Gastroesophageal sphincter (tissue), 4 donors: ENCODE data around the gene MSL1. TPM values are rescaled to one million over a fixed set of nuclear protein-coding genes. Genes with fewer than 3 reads are reported as not detected.

Source experiments
- ATAC-seq: fragments of 150-250 bp; one replicate; pipeline ENCODE4 v1.9.1; 2016; ENCODE audit warnings: mild to moderate bottlenecking, moderate library complexity
- H3K27ac ChIP-seq, 4 donors: fragments of 200-600 bp; sonication (generic) in 3 of 4; 1 replicate in 3 of 4; 2 replicates in 1 of 4; pipeline ENCODE4 v1.5.1; 2016 to 2019
- H3K27me3 ChIP-seq: fragments of 200-600 bp; sonication (generic); one replicate; pipeline ENCODE4 v1.5.1; 2019
- H3K36me3 ChIP-seq, 2 donors: fragments of 200-600 bp; sonication (generic); one replicate each; pipeline ENCODE4 v1.5.1; 2019; ENCODE audit warnings: control low read depth in 1 of 2
- H3K4me1 ChIP-seq, 3 donors: fragments of 200-600 bp; sonication (generic); 1 replicate in 2 of 3; 2 replicates in 1 of 3; pipeline ENCODE4 v1.5.1; 2016 to 2019; ENCODE audit warnings: control low read depth in 2 of 3
- H3K4me3 ChIP-seq, 2 donors: fragments of 200-600 bp; sonication (generic); one replicate each; pipeline ENCODE4 v1.5.1; 2019; ENCODE audit warnings: mild to moderate bottlenecking in 1 of 2, moderate library complexity in 1 of 2
- H3K9me3 ChIP-seq, 3 donors: fragments of 200-600 bp; sonication (generic); one replicate each; pipeline ENCODE4 v1.5.1; 2017 to 2019; ENCODE audit warnings: control low read depth in 2 of 3
- CTCF ChIP-seq, 4 experiments: fragments of 200-600 bp in 2 of 4; fragments of 450-650 bp in 2 of 4; sonication (generic) in 1 of 4; IDR thresholded peaks; one replicate each; pipeline ENCODE4 v1.5.1; 2017 to 2019; ENCODE audit warnings: antibody characterized with exemption in 4 of 4, mild to moderate bottlenecking in 2 of 4, moderate library complexity in 2 of 4
- EP300 ChIP-seq: sonication (generic); formaldehyde crosslinking; IDR thresholded peaks from one replicate; pipeline ENCODE4 v1.6.1; 2017; ENCODE audit warnings: antibody characterized with exemption, mild to moderate bottlenecking
- POLR2A ChIP-seq, 2 donors: fragments of 450-650 bp; IDR thresholded peaks; one replicate each; pipeline ENCODE4 v1.6.1; 2017; ENCODE audit warnings: antibody characterized with exemption in 2 of 2, mild to moderate bottlenecking in 2 of 2, moderate library complexity in 1 of 2
- POLR2AphosphoS5 ChIP-seq: sonication (generic); formaldehyde crosslinking; IDR thresholded peaks from one replicate; pipeline ENCODE4 v1.6.1; 2017; ENCODE audit warnings: antibody characterized with exemption
- WGBS, 2 donors: methylation state at CpG; one replicate each; pipeline ENCODE4 v1.1.5; 2018; ENCODE audit warnings: low coverage in 1 of 2; 5-methylcytosine and 5-hydroxymethylcytosine counted together
- total RNA-seq, 4 donors: library from RNA; depleted of rRNA; stranded (reverse); fragments of >200 nt; gene quantifications; one replicate each; pipeline ENCODE4 v1.1.0, GENCODE V29; 2016

MSL1 gene
- total RNA-seq, 4 donors from 2014 or later: 67.0 to 107 (median 88.1) TPM

GRCh38 chr17:40076591-40076990 is 45.2 kb upstream of the MSL1 start:
- ATAC-seq: no peak
- no peaks in the 10 kb centered on the region for H3K27me3 ChIP-seq
- H3K36me3 ChIP-seq: peaks cover 0 to 63% of the 10 kb centered on the region in 2 donors

GRCh38 chr17:40079545-40079944 is 42.2 kb upstream of the MSL1 start:
- Histone ChIP-seq H3K4me1 (peaks cover 17 to 54% (median 24%) of the 10 kb centered on the region in 3 donors), H3K9me3 (no peaks in the 10 kb centered on the region), H3K36me3 (peaks cover 0 to 80% of the 10 kb centered on the region in 2 donors), H3K4me3 (no peak overlapping the region), H3K27me3 (no peaks in the 10 kb centered on the region), H3K27ac (peak overlapping the region in 2 of 4 donors; percentile 13 to 43)
- ATAC-seq: no peak
- 70 to 79% methylated on average over 3 of the region's 3 CpGs for WGBS, 2 donors
- TF ChIP-seq EP300 (no peak), POLR2AphosphoS5 (no peak), CTCF (IDR thresholded peaks at IDR 0.05) (no peak), POLR2A (IDR thresholded peaks at IDR 0.05) (no peak)

More at GRCh38 chr17:40076591-40076990, 45.2 kb upstream of the MSL1 start:
- peaks cover 35 to 74% (median 53%) of the 10 kb centered on the region in 3 donors for H3K4me1 ChIP-seq
- TF ChIP-seq CTCF (IDR thresholded peaks at IDR 0.05) (no peak), EP300 (no peak), POLR2AphosphoS5 (no peak), POLR2A (IDR thresholded peaks at IDR 0.05) (no peak)
- H3K4me3 ChIP-seq: no peak overlapping the region
- no peaks in the 10 kb centered on the region for H3K9me3 ChIP-seq
- WGBS, 2 donors: 17 to 69% methylated on average over 1 to 7 of the region's 7 CpGs
- H3K27ac ChIP-seq: peak overlapping the region in 3 of 4 donors; percentile 96 to 99 (median 98)

GRCh38 chr17:40084477-40084876 is 37.3 kb upstream of the MSL1 start:
- peak overlapping the region in 2 of 4 donors; percentile 46 to 48 for H3K27ac ChIP-seq
- H3K4me1 ChIP-seq: peaks cover 0 to 32% (median 0%) of the 10 kb centered on the region in 3 donors
- H3K36me3 ChIP-seq: peaks cover 0 to 94% of the 10 kb centered on the region in 2 donors
- ATAC-seq: no peak
- no peaks in the 10 kb centered on the region for H3K9me3 ChIP-seq
- TF ChIP-seq EP300 (no peak), POLR2A (IDR thresholded peaks at IDR 0.05) (no peak), CTCF (IDR thresholded peaks at IDR 0.05) (no peak), POLR2AphosphoS5 (no peak)
- WGBS, 2 donors: 70% methylated on average over 6 of the region's 14 CpGs; no CpG with 5 or more reads in 1 of the 2 donors
- H3K27me3 ChIP-seq: no peaks in the 10 kb centered on the region
- no peak overlapping the region for H3K4me3 ChIP-seq

GRCh38 chr17:40086150-40087044 is 35.4 kb upstream of the MSL1 start:
- no peaks in the 10 kb centered on the region for H3K27me3 ChIP-seq
- H3K27ac ChIP-seq: peak overlapping the region in 3 of 4 donors; percentile 44 to 67 (median 60)
- peaks cover 0 to 94% of the 10 kb centered on the region in 2 donors for H3K36me3 ChIP-seq
- H3K4me1 ChIP-seq: peaks cover 0 to 51% (median 15%) of the 10 kb centered on the region in 3 donors
- H3K4me3 ChIP-seq: no peak overlapping the region
- H3K9me3 ChIP-seq: no peaks in the 10 kb centered on the region
- TF ChIP-seq EP300: no peak
- TF ChIP-seq CTCF (IDR thresholded peaks at IDR 0.05): peak in 3 of 4 experiments; percentile 87 to 95 (median 90)
- 45 to 48% methylated on average over 7 to 9 of the region's 17 CpGs for WGBS, 2 donors
- ATAC-seq: peak; percentile 60
